HG03460 (cell line): ENCODE results near the gene FAM236A.
"Not testable (repeated sequence)": the region's sequence is repeated elsewhere in the genome, so short reads cannot be mapped to it uniquely, and the experiment has no call there.

Source experiments
- ATAC-seq: cut with Tn5 transposase; IDR thresholded peaks from one replicate; pipeline ENCODE4 v1.9.1; 2021; ENCODE audit not compliant: unreplicated experiment

The FAM236A gene

GRCh38 chrX:72937906-72938305, at the start of gene FAM236A:
TSS of gene FAM236A (plus strand) at chrX:72938206. CDS start at chrX:72938263, 57 bp downstream.
- not testable (repeated sequence) for ATAC-seq

GRCh38 chrX:72889740-72890139, 48.3 kb upstream of the FAM236A start:
- not testable (repeated sequence) for ATAC-seq

GRCh38 chrX:72912315-72912714, 25.7 kb upstream of the FAM236A start, which contains the start of gene FAM236C:
TSS of gene FAM236C (plus strand) at chrX:72912615. CDS start at chrX:72912715, 100 bp downstream.
- not testable (repeated sequence) for ATAC-seq

- not testable (repeated sequence) for ATAC-seq
These were observed 21.9 kb upstream of the FAM236A start for GRCh38 chrX:72916096-72916495.

- ATAC-seq: not testable (repeated sequence)
These were observed 5.7 kb upstream of the FAM236A start for GRCh38 chrX:72932283-72932682.

GRCh38 chrX:72936455-72936854, 1.6 kb upstream of the FAM236A start:
- ATAC-seq: not testable (repeated sequence)

- ATAC-seq: not testable (repeated sequence)
These were observed 1.0 kb upstream of the FAM236A start for GRCh38 chrX:72936882-72937455.

- ATAC-seq: not testable (repeated sequence)
These were observed 4.3 kb downstream of the FAM236A start for GRCh38 chrX:72942272-72942671.

- peak; percentile 84 for ATAC-seq
These were observed 5.2 kb downstream of the FAM236A start for GRCh38 chrX:72943035-72943818.

GRCh38 chrX:72943819-72944169, 5.8 kb downstream of the FAM236A start, which contains the start of gene DMRTC1:
TSS of gene DMRTC1 (minus strand) at chrX:72943837. CDS start at chrX:72875694, 68,143 bp downstream.
- peak; percentile 81 for ATAC-seq

- ATAC-seq: not testable (repeated sequence)
These were observed 22.0 kb downstream of the FAM236A start for GRCh38 chrX:72959971-72960370.

GRCh38 chrX:72971859-72972258, 33.9 kb downstream of the FAM236A start:
- not testable (repeated sequence) for ATAC-seq

- not testable (repeated sequence) for ATAC-seq
These were observed 36.9 kb downstream of the FAM236A start for GRCh38 chrX:72974885-72975284.

GRCh38 chrX:72980894-72981469, 43.0 kb downstream of the FAM236A start:
- not testable (repeated sequence) for ATAC-seq
